ENCODE data around the gene GRK5. TPM values are rescaled to one million over a fixed set of nuclear protein-coding genes. Genes with fewer than 3 reads are reported as not detected.

Gene GRK5
- total RNA-seq, 1 donor = 1.8 TPM

DNA sequence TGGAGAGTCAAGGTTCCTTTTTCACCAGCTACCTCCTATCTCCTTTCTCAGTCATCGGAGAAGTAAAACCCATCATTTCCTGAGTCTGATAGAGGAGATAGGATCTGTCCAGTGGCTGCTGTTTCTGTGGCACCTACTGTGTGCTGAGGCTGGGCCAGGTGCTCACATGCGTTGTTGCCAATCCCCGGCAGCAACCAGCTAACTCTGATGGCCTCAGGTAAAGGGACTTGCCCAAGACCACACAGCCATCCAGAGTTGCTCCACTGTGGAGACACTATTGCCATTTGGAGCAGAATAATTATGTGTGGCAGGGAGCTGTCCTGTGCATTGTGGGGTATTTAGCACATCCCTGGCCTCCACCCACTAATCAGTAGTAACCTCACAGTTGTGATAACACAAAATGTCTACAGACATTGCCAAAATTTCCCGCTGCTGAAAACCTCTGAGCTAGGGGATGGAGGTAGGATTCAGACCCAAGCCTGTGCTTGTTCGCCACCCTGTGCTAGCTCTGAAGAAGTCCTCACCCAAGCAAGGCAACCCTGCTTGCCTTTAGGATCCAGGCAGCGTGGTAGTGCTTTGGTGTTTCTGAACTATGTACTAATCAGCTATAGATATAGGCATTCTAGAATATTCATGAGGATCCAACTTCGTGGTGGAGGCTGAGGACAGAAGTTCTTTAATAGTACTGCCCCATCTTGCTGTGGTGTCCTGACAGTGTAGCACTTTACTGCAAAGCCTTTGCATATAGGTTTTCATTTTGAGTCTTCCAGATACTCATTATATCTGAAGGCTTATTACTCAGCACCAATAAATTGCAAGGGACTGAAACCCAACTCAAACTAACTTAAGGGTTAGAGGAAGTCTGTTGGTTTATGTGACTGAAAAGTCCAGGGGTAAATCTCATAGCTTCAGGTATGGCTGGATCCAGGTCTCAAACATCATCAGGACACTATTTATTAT lies 164.6 kb downstream of the GRK5 start:
- no peaks in the 10 kb centered on the region for H4K20me1 ChIP-seq (ENCODE audit: insufficient read depth, low read length)
- H3K27ac ChIP-seq (ENCODE audit: low read depth, low read length) = peak overlapping the region; percentile 89
- H2AFZ ChIP-seq (ENCODE audit: low read length) = no peak overlapping the region
- peaks cover 23% of the 10 kb centered on the region for H3K4me1 ChIP-seq (ENCODE audit: insufficient read depth, low read length)
- no peaks in the 10 kb centered on the region for H3K27me3 ChIP-seq (ENCODE audit: insufficient read depth, low read length)
- TF ChIP-seq, protein P1, sequence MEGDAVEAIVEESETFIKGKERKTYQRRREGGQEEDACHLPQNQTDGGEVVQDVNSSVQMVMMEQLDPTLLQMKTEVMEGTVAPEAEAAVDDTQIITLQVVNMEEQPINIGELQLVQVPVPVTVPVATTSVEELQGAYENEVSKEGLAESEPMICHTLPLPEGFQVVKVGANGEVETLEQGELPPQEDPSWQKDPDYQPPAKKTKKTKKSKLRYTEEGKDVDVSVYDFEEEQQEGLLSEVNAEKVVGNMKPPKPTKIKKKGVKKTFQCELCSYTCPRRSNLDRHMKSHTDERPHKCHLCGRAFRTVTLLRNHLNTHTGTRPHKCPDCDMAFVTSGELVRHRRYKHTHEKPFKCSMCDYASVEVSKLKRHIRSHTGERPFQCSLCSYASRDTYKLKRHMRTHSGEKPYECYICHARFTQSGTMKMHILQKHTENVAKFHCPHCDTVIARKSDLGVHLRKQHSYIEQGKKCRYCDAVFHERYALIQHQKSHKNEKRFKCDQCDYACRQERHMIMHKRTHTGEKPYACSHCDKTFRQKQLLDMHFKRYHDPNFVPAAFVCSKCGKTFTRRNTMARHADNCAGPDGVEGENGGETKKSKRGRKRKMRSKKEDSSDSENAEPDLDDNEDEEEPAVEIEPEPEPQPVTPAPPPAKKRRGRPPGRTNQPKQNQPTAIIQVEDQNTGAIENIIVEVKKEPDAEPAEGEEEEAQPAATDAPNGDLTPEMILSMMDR (IDR thresholded peaks at IDR 0.05; ENCODE audit: extremely low read depth, low read depth, low read length) = no peak
- no peak overlapping the region for H3K4me3 ChIP-seq (ENCODE audit: insufficient read depth, low read length)
- no peak for DNase-seq (ENCODE audit: insufficient read length, low spot score, missing footprints)
- no peaks in the 10 kb centered on the region for H3K9me3 ChIP-seq (ENCODE audit: low read depth, low read length)
- no peaks in the 10 kb centered on the region for H3K79me2 ChIP-seq (ENCODE audit: insufficient read depth, low read length)
- peak overlapping the region; percentile 85 for H3K4me2 ChIP-seq (ENCODE audit: insufficient read depth, low read length)
- H3K36me3 ChIP-seq (ENCODE audit: insufficient read depth, low read length) = no peaks in the 10 kb centered on the region

DNA sequence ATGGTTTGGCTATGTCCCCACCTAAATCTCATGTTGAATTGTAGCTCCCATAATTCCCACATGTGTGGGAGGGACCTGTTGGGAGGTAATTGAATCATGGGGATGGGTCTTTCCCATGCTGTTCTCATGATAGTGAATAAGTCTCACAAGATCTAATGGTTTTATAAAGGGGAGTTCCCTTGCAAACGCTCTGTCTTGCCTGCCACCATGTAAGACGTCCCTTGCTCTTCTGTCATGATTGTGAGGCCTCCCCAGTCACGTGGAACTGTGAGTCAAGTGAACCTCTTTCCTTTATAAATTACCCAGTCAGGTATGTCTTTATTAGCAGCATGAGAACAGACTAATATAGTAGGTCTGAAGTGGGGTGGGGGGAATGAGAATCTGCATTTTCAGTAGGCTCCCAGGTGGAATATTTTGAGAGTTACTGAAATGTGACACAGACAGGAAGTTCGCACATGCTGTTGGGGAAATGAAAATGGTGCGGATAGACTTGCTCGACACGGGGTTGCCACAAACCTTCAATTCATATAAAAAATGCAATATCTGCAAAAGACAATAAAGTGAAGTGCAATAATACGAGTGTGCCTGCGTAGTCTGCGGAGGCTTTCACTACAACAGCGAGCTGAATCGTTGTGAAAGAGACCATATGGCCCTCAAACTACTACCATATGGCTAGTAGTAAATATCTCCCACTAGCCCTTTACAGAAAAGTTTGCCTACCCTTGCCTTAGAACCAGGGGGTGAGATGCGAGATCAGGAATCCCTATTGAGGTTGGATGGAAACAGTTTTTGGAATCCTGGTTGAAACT lies 166.1 kb downstream of the GRK5 start:
- DNase-seq (ENCODE audit: insufficient read length, low spot score, missing footprints) = no peak
- H3K27ac ChIP-seq (ENCODE audit: low read depth, low read length) = no peak overlapping the region
- H3K9me3 ChIP-seq (ENCODE audit: low read depth, low read length) = no peaks in the 10 kb centered on the region
- TF ChIP-seq, protein P1 (IDR thresholded peaks at IDR 0.05; ENCODE audit: extremely low read depth, low read depth, low read length) = no peak
- peaks cover 31% of the 10 kb centered on the region for H3K4me1 ChIP-seq (ENCODE audit: insufficient read depth, low read length)
- no peak overlapping the region for H3K4me3 ChIP-seq (ENCODE audit: insufficient read depth, low read length)
- no peaks in the 10 kb centered on the region for H4K20me1 ChIP-seq (ENCODE audit: insufficient read depth, low read length)
- no peak overlapping the region for H2AFZ ChIP-seq (ENCODE audit: low read length)
- H3K4me2 ChIP-seq (ENCODE audit: insufficient read depth, low read length) = no peak overlapping the region
- H3K36me3 ChIP-seq (ENCODE audit: insufficient read depth, low read length) = no peaks in the 10 kb centered on the region
- H3K27me3 ChIP-seq (ENCODE audit: insufficient read depth, low read length) = no peaks in the 10 kb centered on the region
- no peaks in the 10 kb centered on the region for H3K79me2 ChIP-seq (ENCODE audit: insufficient read depth, low read length)

DNA sequence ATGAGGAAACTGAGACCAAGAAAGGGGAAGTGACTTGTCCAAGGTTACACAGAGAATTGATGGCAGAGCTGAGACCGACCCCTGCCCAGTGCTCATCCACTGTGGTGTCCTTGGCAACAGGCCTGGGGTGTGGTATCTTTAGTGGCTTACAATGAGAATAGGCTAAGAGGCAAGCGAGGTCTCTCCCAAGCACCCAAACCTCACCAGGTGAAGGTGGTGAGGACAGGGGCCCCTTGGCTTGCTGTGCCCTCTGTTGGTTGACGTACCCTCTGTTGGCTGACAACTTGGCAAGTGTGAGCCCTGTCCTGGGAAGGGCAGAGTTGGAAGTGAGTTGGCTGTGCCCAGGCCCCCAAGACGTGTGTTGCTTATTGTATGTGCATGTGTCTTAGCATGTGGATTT lies 166.9 kb downstream of the GRK5 start:
- H4K20me1 ChIP-seq (ENCODE audit: insufficient read depth, low read length) = peaks cover 4% of the 10 kb centered on the region
- H3K79me2 ChIP-seq (ENCODE audit: insufficient read depth, low read length) = no peaks in the 10 kb centered on the region
- H3K4me2 ChIP-seq (ENCODE audit: insufficient read depth, low read length) = no peak overlapping the region
- no peak overlapping the region for H3K27ac ChIP-seq (ENCODE audit: low read depth, low read length)
- H3K9me3 ChIP-seq (ENCODE audit: low read depth, low read length) = no peaks in the 10 kb centered on the region
- TF ChIP-seq, protein P1 (IDR thresholded peaks at IDR 0.05; ENCODE audit: extremely low read depth, low read depth, low read length) = no peak
- DNase-seq (ENCODE audit: insufficient read length, low spot score, missing footprints) = no peak
- H3K4me1 ChIP-seq (ENCODE audit: insufficient read depth, low read length) = peaks cover 32% of the 10 kb centered on the region
- no peak overlapping the region for H2AFZ ChIP-seq (ENCODE audit: low read length)
- H3K27me3 ChIP-seq (ENCODE audit: insufficient read depth, low read length) = no peaks in the 10 kb centered on the region
- H3K36me3 ChIP-seq (ENCODE audit: insufficient read depth, low read length) = no peaks in the 10 kb centered on the region
- H3K4me3 ChIP-seq (ENCODE audit: insufficient read depth, low read length) = no peak overlapping the region
